Heart left ventricle (tissue), 13 donors: ENCODE results near the gene CRYBB2.
"Not testable (repeated sequence)": the region's sequence is repeated elsewhere in the genome, so short reads cannot be mapped to it uniquely, and the experiment has no call there.

ENCODE experiments used
- POLR2A ChIP-seq, 2 donors: fragments of 450-650 bp; IDR thresholded peaks; one replicate each; pipeline ENCODE4 v1.6.1; 2017; ENCODE audit warnings: antibody characterized with exemption in 2 of 2, mild to moderate bottlenecking in 2 of 2, moderate library complexity in 2 of 2
- TF ChIP-seq, protein P1 (sequence below), 12 donors: fragments of 200-600 bp; sonication (generic) in 4 of 12; IDR thresholded peaks; one replicate each; pipeline versions ENCODE4 v1.5.0 to v1.8.0; 2018 to 2022; ENCODE audit warnings: antibody characterized with exemption in 12 of 12, mild to moderate bottlenecking in 5 of 12
- donor health status: ischemic (EF 13 %, LVEDD 7.1; RV severe dilation, severe dysfunction).
- donor health status: DM: no; HTN: yes; CAD: no.
- donor health status: DM: no; HTN: no; CAD: no.
- donor health status: ischemic (EF 25% LVEDD 6.9; RV normal size, moderate dysfunction).
- donor health status: ischemic (EF 25% LVEDD 5.7; RV mildly dilated, moderate dysfunction).
- donor health status: ischemic (EF 35%, LVEDD 5.7; RV mildly dilated, moderate dysfunction).
- donor health status: nonischemic (EF 11% LVEDD 7.7; RV severe dilation, severe dysfunction).
- donor health status: DM: yes; HTN: yes; CAD: no.
- donor health status: PGD.
- donor health status: ischemic (EF 29% LVEDD 5.4; RV normal size, mild dysfunction).
- donor health status: nonischemic (EF 23%, LVEDD 6.1; RV moderate dilation, normal function).

DNA sequence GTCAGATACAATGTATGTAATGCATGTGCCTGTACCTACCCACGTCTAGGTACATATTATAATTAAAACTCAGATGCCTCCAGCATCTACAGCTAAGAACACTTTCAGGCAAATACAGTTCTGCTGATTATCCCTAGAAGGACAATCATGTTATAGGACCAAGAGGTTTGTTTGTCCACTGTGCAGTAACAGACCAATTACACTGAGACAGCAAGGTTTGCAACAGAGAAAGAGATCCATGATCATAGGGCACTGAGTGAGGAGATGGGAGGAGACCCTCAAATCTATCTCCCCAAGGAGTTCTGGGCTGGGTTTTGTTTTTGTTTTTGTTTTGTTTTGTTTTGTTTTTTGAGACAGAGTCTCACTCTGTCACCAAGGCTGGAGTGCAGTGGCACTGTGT lies 49.5 kb downstream of the CRYBB2 start:
- TF ChIP-seq, protein P1, sequence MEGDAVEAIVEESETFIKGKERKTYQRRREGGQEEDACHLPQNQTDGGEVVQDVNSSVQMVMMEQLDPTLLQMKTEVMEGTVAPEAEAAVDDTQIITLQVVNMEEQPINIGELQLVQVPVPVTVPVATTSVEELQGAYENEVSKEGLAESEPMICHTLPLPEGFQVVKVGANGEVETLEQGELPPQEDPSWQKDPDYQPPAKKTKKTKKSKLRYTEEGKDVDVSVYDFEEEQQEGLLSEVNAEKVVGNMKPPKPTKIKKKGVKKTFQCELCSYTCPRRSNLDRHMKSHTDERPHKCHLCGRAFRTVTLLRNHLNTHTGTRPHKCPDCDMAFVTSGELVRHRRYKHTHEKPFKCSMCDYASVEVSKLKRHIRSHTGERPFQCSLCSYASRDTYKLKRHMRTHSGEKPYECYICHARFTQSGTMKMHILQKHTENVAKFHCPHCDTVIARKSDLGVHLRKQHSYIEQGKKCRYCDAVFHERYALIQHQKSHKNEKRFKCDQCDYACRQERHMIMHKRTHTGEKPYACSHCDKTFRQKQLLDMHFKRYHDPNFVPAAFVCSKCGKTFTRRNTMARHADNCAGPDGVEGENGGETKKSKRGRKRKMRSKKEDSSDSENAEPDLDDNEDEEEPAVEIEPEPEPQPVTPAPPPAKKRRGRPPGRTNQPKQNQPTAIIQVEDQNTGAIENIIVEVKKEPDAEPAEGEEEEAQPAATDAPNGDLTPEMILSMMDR (IDR thresholded peaks at IDR 0.05): not testable (repeated sequence)
- TF ChIP-seq POLR2A (IDR thresholded peaks at IDR 0.05): not testable (repeated sequence)
